Tibial nerve (tissue), 4 donors: ENCODE measurements around the gene FBXO45.

Experiments used
- CTCF ChIP-seq, 5 experiments: fragments of 200-600 bp in 3 of 5; fragments of 450-650 bp in 2 of 5; sonication (generic) in 3 of 5; IDR thresholded peaks; one replicate each; pipeline ENCODE4 v1.5.1; 2016 to 2019; ENCODE audit warnings: antibody characterized with exemption in 5 of 5, mild to moderate bottlenecking in 3 of 5, moderate library complexity in 2 of 5
- EP300 ChIP-seq, 2 donors: sonication (generic); formaldehyde crosslinking; IDR thresholded peaks; one replicate each; pipeline ENCODE4 v1.6.1; 2017; ENCODE audit warnings: antibody characterized with exemption in 2 of 2, mild to moderate bottlenecking in 1 of 2

- TF ChIP-seq CTCF (IDR thresholded peaks at IDR 0.05) (no peak), EP300 (IDR thresholded peaks at IDR 0.05) (no peak)
Measured at GRCh38 chr3:196596355-196596754, 27.9 kb downstream of the FBXO45 start.
